ENCODE data around the gene DAD1.

GRCh38 chr14:22538671-22539228 lies 50.3 kb downstream of the DAD1 start:
- no peak for TF ChIP-seq REST (IDR thresholded peaks at IDR 0.05; ENCODE audit: insufficient read depth in 1 of 2, low read depth in 2 of 2, low read length in 2 of 2)
- TF ChIP-seq SIN3A (IDR thresholded peaks at IDR 0.05; ENCODE audit: borderline replicate concordance, insufficient read depth, low read length) = no peak
- no peak for TF ChIP-seq TAF1 (IDR thresholded peaks at IDR 0.05; ENCODE audit: borderline replicate concordance, insufficient read depth, low read length)
- no peak for TF ChIP-seq POLR2AphosphoS5 (IDR thresholded peaks at IDR 0.05; ENCODE audit: low read depth, low read length)
- TF ChIP-seq FOXP2 (optimal IDR thresholded peaks at IDR 0.05; ENCODE audit: borderline replicate concordance, extremely low read depth, extremely low read length, insufficient read depth) = no peak

Measured in PFSK-1 (cell line).